ENCODE measurements around the gene RPH3AL. TPM values are rescaled to one million over a fixed set of nuclear protein-coding genes. Genes with fewer than 3 reads are reported as not detected.
A peak's percentile ranks its signal among the peaks of the same experiment; 100 is the strongest.

Gene RPH3AL
- total RNA-seq, 1 donor from 2014 or later, result 22.3 TPM

DNA sequence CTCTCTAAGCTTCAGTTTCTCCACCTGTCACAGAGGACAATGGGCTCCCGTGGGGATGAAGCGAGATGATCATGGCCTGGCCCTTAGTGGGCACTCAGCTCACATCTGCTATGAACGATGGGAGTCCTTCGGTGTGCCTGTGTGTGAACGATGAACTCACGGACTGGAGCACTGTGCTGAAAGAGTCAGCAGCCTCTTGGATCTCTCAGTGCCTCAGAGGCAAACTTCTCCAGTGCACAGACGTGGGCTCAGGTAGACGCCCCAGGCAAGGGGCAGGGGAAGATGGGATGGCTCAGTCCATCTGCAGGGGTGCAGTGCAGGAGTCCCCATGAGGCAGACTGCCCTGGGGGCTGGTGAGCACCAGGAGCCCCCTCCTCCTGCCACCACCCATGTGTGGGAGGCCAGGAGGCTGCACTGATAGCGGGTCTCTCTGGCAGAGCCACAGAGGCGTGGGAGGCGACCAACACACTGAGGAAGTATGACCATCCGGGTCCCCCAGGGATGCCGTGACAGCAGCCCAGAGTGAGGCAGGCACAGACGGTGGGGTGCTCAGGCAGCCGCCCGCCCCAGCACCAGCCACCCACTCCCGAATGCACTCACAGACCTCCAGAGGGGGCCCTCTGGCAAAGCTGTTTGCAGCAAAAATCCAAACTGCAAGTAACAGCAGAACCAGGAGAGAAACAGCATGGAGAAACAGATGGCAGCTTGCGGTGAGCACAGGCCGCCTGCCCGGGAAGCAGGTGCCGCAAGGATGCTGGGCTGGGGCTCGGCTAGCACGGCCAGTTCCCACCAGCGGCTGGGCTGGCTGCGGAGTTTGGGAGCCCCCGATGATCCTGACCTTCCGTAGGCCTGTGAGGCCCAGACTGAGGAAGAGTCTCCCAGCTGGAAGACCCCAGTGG, 82.7 kb downstream of the RPH3AL start:
- Mint-ChIP-seq H3K27ac (ENCODE audit: unreplicated experiment) (peak overlapping the region; percentile 86), H3K36me3 (ENCODE audit: unreplicated experiment) (peaks cover 9% of the 10 kb centered on the region), H3K9me3 (ENCODE audit: unreplicated experiment) (peaks cover 13% of the 10 kb centered on the region), H3K4me1 (ENCODE audit: low read depth, unreplicated experiment) (peaks cover 33% of the 10 kb centered on the region), H3K27me3 (ENCODE audit: unreplicated experiment) (peaks cover 9% of the 10 kb centered on the region), H3K4me3 (ENCODE audit: unreplicated experiment) (peak overlapping the region; percentile 46)
- TF ChIP-seq, protein P1, sequence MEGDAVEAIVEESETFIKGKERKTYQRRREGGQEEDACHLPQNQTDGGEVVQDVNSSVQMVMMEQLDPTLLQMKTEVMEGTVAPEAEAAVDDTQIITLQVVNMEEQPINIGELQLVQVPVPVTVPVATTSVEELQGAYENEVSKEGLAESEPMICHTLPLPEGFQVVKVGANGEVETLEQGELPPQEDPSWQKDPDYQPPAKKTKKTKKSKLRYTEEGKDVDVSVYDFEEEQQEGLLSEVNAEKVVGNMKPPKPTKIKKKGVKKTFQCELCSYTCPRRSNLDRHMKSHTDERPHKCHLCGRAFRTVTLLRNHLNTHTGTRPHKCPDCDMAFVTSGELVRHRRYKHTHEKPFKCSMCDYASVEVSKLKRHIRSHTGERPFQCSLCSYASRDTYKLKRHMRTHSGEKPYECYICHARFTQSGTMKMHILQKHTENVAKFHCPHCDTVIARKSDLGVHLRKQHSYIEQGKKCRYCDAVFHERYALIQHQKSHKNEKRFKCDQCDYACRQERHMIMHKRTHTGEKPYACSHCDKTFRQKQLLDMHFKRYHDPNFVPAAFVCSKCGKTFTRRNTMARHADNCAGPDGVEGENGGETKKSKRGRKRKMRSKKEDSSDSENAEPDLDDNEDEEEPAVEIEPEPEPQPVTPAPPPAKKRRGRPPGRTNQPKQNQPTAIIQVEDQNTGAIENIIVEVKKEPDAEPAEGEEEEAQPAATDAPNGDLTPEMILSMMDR (IDR thresholded peaks at IDR 0.05; ENCODE audit: partially characterized antibody, unreplicated experiment), result no peak
- DNase-seq, result peak; percentile 77

DNA sequence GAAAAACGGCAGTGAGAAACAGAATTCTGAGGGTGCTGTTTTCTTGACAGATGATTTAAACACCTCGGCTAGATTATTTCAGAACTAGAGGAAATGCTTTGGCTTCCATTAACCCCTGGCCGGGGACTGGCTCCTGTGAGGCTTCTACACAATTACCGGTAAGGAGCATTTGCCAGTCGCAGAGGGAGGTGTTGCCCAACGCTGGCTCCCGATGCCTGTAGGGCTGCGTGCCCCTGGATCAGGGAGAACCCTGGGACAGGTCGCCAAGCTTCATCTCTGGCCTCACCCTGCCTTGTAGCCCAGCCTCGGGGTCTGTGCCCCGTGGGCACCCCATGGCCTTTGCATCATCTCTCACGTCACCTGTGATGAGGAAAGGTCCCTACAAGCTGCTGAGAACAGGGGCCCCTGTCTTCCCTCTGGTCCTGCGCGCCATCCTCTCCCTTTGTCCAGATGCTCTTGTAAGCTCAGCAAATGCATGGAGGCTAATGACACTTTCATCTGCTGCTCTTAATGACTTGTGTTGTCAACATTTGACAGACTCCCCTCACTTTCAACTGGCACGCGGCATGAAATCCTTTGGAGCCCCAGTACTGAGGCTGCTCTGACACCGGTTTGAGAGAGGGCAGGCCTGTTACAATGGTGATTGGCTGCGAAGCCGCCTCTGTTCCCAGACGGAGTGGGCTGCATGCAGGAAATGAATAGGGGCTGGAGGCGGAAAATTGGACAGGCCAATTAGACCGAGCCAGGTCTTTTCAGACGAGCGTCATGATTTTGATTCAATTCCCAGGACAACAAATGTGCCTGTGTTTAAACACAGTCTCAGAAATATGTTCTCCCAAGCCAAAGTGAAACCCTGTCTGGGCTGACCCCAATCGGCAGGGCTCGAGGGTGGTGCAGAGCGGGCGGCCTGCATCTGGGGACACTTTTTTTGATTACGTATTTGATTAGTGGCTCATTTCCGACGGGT, 85.6 kb downstream of the RPH3AL start:
- TF ChIP-seq, protein P1 (IDR thresholded peaks at IDR 0.05; ENCODE audit: partially characterized antibody, unreplicated experiment), result no peak
- peaks cover 21% of the 10 kb centered on the region for H3K36me3 Mint-ChIP-seq (ENCODE audit: unreplicated experiment)
- H3K27me3 Mint-ChIP-seq (ENCODE audit: unreplicated experiment), result peaks cover 7% of the 10 kb centered on the region
- peaks cover 22% of the 10 kb centered on the region for H3K9me3 Mint-ChIP-seq (ENCODE audit: unreplicated experiment)
- H3K4me3 Mint-ChIP-seq (ENCODE audit: unreplicated experiment), result peak overlapping the region; percentile 8
- no peak for DNase-seq
- H3K4me1 Mint-ChIP-seq (ENCODE audit: low read depth, unreplicated experiment), result peaks cover 33% of the 10 kb centered on the region
- peak overlapping the region; percentile 71 for H3K27ac Mint-ChIP-seq (ENCODE audit: unreplicated experiment)

GRCh38 chr17:266219-266618, 86.4 kb downstream of the RPH3AL start:
- no peak for DNase-seq
- Mint-ChIP-seq H3K4me1 (ENCODE audit: low read depth, unreplicated experiment) (peaks cover 33% of the 10 kb centered on the region), H3K9me3 (ENCODE audit: unreplicated experiment) (peaks cover 25% of the 10 kb centered on the region), H3K36me3 (ENCODE audit: unreplicated experiment) (peaks cover 27% of the 10 kb centered on the region), H3K27me3 (ENCODE audit: unreplicated experiment) (peaks cover 7% of the 10 kb centered on the region), H3K27ac (ENCODE audit: unreplicated experiment) (peak overlapping the region; percentile 28), H3K4me3 (ENCODE audit: unreplicated experiment) (no peak overlapping the region)
- TF ChIP-seq, protein P1 (IDR thresholded peaks at IDR 0.05; ENCODE audit: partially characterized antibody, unreplicated experiment), result no peak

DNA sequence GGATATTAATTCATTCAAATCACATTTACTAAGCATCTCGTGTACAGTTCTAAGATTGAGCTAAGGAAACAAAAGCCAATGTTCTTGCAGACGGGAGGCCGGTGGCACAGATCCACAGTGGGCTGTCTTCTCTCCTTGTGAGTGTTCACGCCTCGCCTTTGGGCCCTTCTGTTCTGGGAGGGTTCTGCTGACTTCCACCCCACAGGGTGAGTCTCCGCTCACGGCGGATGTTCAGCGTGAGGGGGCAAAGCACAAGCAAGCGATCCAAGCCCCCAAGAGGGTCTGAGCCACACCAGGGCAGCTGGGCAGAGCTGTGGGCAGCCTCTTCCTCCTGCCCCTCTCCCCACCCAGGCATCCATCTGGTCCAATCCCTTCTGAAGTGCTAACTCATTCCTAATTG, 86.9 kb downstream of the RPH3AL start:
- Mint-ChIP-seq H3K4me3 (ENCODE audit: unreplicated experiment) (no peak overlapping the region), H3K36me3 (ENCODE audit: unreplicated experiment) (peaks cover 27% of the 10 kb centered on the region), H3K4me1 (ENCODE audit: low read depth, unreplicated experiment) (peaks cover 35% of the 10 kb centered on the region), H3K9me3 (ENCODE audit: unreplicated experiment) (peaks cover 25% of the 10 kb centered on the region), H3K27ac (ENCODE audit: unreplicated experiment) (no peak overlapping the region), H3K27me3 (ENCODE audit: unreplicated experiment) (peaks cover 7% of the 10 kb centered on the region)
- TF ChIP-seq, protein P1 (IDR thresholded peaks at IDR 0.05; ENCODE audit: partially characterized antibody, unreplicated experiment), result no peak
- DNase-seq, result no peak
